Measurements from ENCODE around the gene NPHP4.
"Not testable (repeated sequence)": the region's sequence is repeated elsewhere in the genome, so short reads cannot be mapped to it uniquely, and the experiment has no call there.

Gene NPHP4

GRCh38 chr1:6025269-6026094 is 33.3 kb upstream of the NPHP4 start:
- DNase-seq (ENCODE audit: low read depth), result no peak
- no peak for TF ChIP-seq CTCF (IDR thresholded peaks at IDR 0.05; ENCODE audit: control insufficient read depth, extremely low read depth, insufficient read depth)
- peak overlapping the region; percentile 54 for H3K4me3 ChIP-seq (ENCODE audit: low read depth, low read length)

GRCh38 chr1:6024376-6024775 is 32.2 kb upstream of the NPHP4 start:
- DNase-seq (ENCODE audit: low read depth), result no peak
- no peak overlapping the region for H3K4me3 ChIP-seq (ENCODE audit: low read depth, low read length)
- TF ChIP-seq CTCF (IDR thresholded peaks at IDR 0.05; ENCODE audit: control insufficient read depth, extremely low read depth, insufficient read depth), result no peak

- no peak overlapping the region for H3K4me3 ChIP-seq (ENCODE audit: low read depth, low read length)
- no peak for TF ChIP-seq CTCF (IDR thresholded peaks at IDR 0.05; ENCODE audit: control insufficient read depth, extremely low read depth, insufficient read depth)
- no peak for DNase-seq (ENCODE audit: low read depth)
Observed at GRCh38 chr1:6023346-6023745, 31.1 kb upstream of the NPHP4 start.

GRCh38 chr1:6022193-6022592 is 30.0 kb upstream of the NPHP4 start:
- DNase-seq (ENCODE audit: low read depth), result no peak
- H3K4me3 ChIP-seq (ENCODE audit: low read depth, low read length), result no peak overlapping the region
- TF ChIP-seq CTCF (IDR thresholded peaks at IDR 0.05; ENCODE audit: control insufficient read depth, extremely low read depth, insufficient read depth), result no peak

- TF ChIP-seq CTCF (IDR thresholded peaks at IDR 0.05; ENCODE audit: control insufficient read depth, extremely low read depth, insufficient read depth), result no peak
- no peak overlapping the region for H3K4me3 ChIP-seq (ENCODE audit: low read depth, low read length)
- DNase-seq (ENCODE audit: low read depth), result no peak
Observed at GRCh38 chr1:6019166-6019845, 27.1 kb upstream of the NPHP4 start.

GRCh38 chr1:6017654-6018053 is 25.4 kb upstream of the NPHP4 start:
- not testable (repeated sequence) for DNase-seq (ENCODE audit: low read depth); H3K4me3 ChIP-seq (ENCODE audit: low read depth, low read length)

- no peak overlapping the region for H3K4me3 ChIP-seq (ENCODE audit: low read depth, low read length)
- no peak for TF ChIP-seq CTCF (IDR thresholded peaks at IDR 0.05; ENCODE audit: control insufficient read depth, extremely low read depth, insufficient read depth)
- no peak for DNase-seq (ENCODE audit: low read depth)
Observed at GRCh38 chr1:6016191-6016865, 24.1 kb upstream of the NPHP4 start.
